GM12878 (cell line): ENCODE measurements around the gene PRSS50. TPM values are rescaled to one million over a fixed set of nuclear protein-coding genes. Genes with fewer than 3 reads are reported as not detected.

Experiments
- ATAC-seq: fragments of 200-7000 bp; cut with Tn5 transposase; 3 replicates; pipeline ENCODE4 v1.9.1; 2020; ENCODE audit warnings: mild to moderate bottlenecking, moderate library complexity
- BruUV-seq: library from RNA; stranded (reverse); fragments of 400-500 nt; replicated peaks from 2 replicates; lab custom pipeline; 2021; lab: Mats Ljungman, UMichigan
- CTCF ChIA-PET: fragments of 300-600 bp; sonication (Branson Sonifier 250); formaldehyde crosslinking; extraction: SDS; loops from one replicate; lab custom pipeline; 2021; ENCODE audit warnings: inconsistent platforms; lab: Yijun Ruan, JAX
- POLR2A ChIA-PET: fragments of 350-600 bp; formaldehyde crosslinking; extraction: SDS; loops from one replicate; lab custom pipeline; 2021; ENCODE audit warnings: inconsistent platforms; lab: Charles Lee
- RAD21 ChIA-PET: fragments of 300-600 bp; sonication (Branson Sonifier 250); formaldehyde crosslinking; loops from one replicate; lab custom pipeline; 2023; ENCODE audit warnings: antibody characterized with exemption; ENCODE audit not compliant: unreplicated experiment; lab: Charles Lee
- SMC1A ChIA-PET: fragments of 300-600 bp; sonication (Branson Sonifier 250); formaldehyde crosslinking; loops from one replicate; lab custom pipeline; 2023; ENCODE audit not compliant: unreplicated experiment, uncharacterized antibody; lab: Charles Lee
- DNase-seq: peaks from one replicate; pipeline ENCODE4 v3.0.0-alpha.2; 2011; ENCODE audit warnings: low read depth, low spot score
- FAIRE-seq: peaks from 3 replicates; lab custom pipeline; 2011; peaks lifted over from hg19 to GRCh38; lab: Jason Lieb, UNC
- H2AFZ ChIP-seq: 2 replicates; pipeline ENCODE4 v1.6.0; 2011; ENCODE audit warnings: low read depth, low read length, control low read depth; ENCODE audit not compliant: control insufficient read depth
- H3K27ac ChIP-seq: 2 replicates; pipeline ENCODE4 v1.5.1; 2011; ENCODE audit warnings: control low read depth; ENCODE audit not compliant: control insufficient read depth, insufficient read depth
- H3K27me3 ChIP-seq, 2 experiments: replicated peaks in 1 of 2; 2 replicates each; pipeline versions ENCODE4 v1.6.0 to v1.6.1; 2011; ENCODE audit warnings: low read length in 1 of 2; ENCODE audit not compliant: control insufficient read depth in 2 of 2, insufficient read depth in 2 of 2
- H3K36me3 ChIP-seq, 2 experiments: 2 replicates each; pipeline ENCODE4 v1.5.1; 2011; ENCODE audit warnings: low read length in 1 of 2; ENCODE audit not compliant: control insufficient read depth in 2 of 2, insufficient read depth in 2 of 2
- H3K4me1 ChIP-seq: 2 replicates; pipeline ENCODE4 v1.6.1; 2011; ENCODE audit warnings: mild to moderate bottlenecking, low read length, moderate library complexity, mixed read lengths; ENCODE audit not compliant: control insufficient read depth, insufficient read depth
- H3K4me2 ChIP-seq: 2 replicates; pipeline ENCODE4 v1.6.0; 2011; ENCODE audit warnings: control low read depth; ENCODE audit not compliant: control insufficient read depth, insufficient read depth
- H3K4me3 ChIP-seq: fragments of 200-600 bp; sonication (generic); 2 replicates; pipeline ENCODE4 v1.5.1; 2016
- H3K79me2 ChIP-seq: 2 replicates; pipeline ENCODE4 v1.6.0; 2011; ENCODE audit warnings: low read length; ENCODE audit not compliant: control insufficient read depth, insufficient read depth
- H3K9ac ChIP-seq: 2 replicates; pipeline ENCODE4 v1.8.0; 2011; ENCODE audit warnings: low read length, control low read depth, mixed read lengths; ENCODE audit not compliant: control insufficient read depth, insufficient read depth
- H3K9me3 ChIP-seq: replicated peaks from 3 replicates; pipeline ENCODE4 v1.5.1; 2011; ENCODE audit warnings: mild to moderate bottlenecking, low read length; ENCODE audit not compliant: control insufficient read depth, insufficient read depth
- H4K20me1 ChIP-seq: 2 replicates; pipeline ENCODE4 v1.6.0; 2011; ENCODE audit not compliant: control insufficient read depth, insufficient read depth
- BRCA1 ChIP-seq: IDR thresholded peaks from 2 replicates; pipeline ENCODE4 v1.6.1; 2011; ENCODE audit warnings: low read depth, low read length, improper control_type of control experiment
- E4F1 ChIP-seq: fragments of 450-650 bp; IDR thresholded peaks from 2 replicates; pipeline ENCODE4 v1.6.1; 2018; ENCODE audit warnings: borderline replicate concordance, mild to moderate bottlenecking; ENCODE audit not compliant: partially characterized antibody
- IKZF2 ChIP-seq, 2 experiments: fragments of 450-650 bp; IDR thresholded peaks; 2 replicates each; pipeline ENCODE4 v1.6.1; 2017; ENCODE audit warnings: mild to moderate bottlenecking in 2 of 2, moderate library complexity in 2 of 2
- PAX8 ChIP-seq: fragments of 450-650 bp; IDR thresholded peaks from 2 replicates; pipeline ENCODE4 v1.6.1; 2017; ENCODE audit warnings: mild to moderate bottlenecking, moderate library complexity
- PBX3 ChIP-seq: IDR thresholded peaks from 2 replicates; pipeline ENCODE4 v1.6.1; 2011; ENCODE audit warnings: mild to moderate bottlenecking, low read depth, low read length, moderate library complexity; ENCODE audit not compliant: insufficient replicate concordance
- WGBS: methylation state at CpG from one replicate; pipeline ENCODE4 v1.1.6; 2016; ENCODE audit warnings: low lambda C conversion rate; ENCODE audit not compliant: insufficient replicate concordance, insufficient coverage; ENCODE audit errors: missing lambda C conversion rate; 5-methylcytosine and 5-hydroxymethylcytosine counted together
- in situ Hi-C: fragments of 300-500 bp; cut with MboI; formaldehyde crosslinking; loops from 9 replicates; pipeline ENCODE4 v1.14.3; 2018; ENCODE audit warnings: mixed read lengths
- intact Hi-C: fragments of 100-400 bp; cut with micrococcal nuclease; formaldehyde crosslinking; loops from one replicate; pipeline ENCODE4 v1.14.2; 2022; ENCODE audit not compliant: unreplicated experiment
- polyA plus RNA-seq, 11 experiments: library from polyadenylated mRNA; depleted of rRNA in 4 of 11; unstranded in 6 of 11; stranded (reverse) in 5 of 11; fragments of >200 nt; fragmentation: Nextera tagmentation in 4 of 11; fragmentation: Illumina TruSeq in 1 of 11; extraction: Ambion mirVana in 4 of 11; extraction: Trizol in 1 of 11; gene quantifications; 1 replicate in 1 of 11; 2 replicates in 10 of 11; pipeline versions ENCODE4 v1.2.1 to v1.2.3, GENCODE V29; 2011 to 2016; ENCODE audit warnings: inconsistent platforms in 2 of 11, missing spikeins in 2 of 11, low read depth in 1 of 11
- small RNA-seq: library from RNA; depleted of rRNA; stranded (forward); fragments of <200 nt; gene quantifications from one replicate; pipeline ENCODE3, GENCODE V24; 2014
- total RNA-seq, 4 experiments: library from RNA; depleted of rRNA in 3 of 4; stranded (reverse); fragments of >200 nt in 3 of 4; fragmentation: Illumina TruSeq in 1 of 4; extraction: Trizol in 1 of 4; gene quantifications; 2 replicates each; pipeline versions ENCODE4 v1.2.1 to v1.2.3, GENCODE V29; 2013 to 2021

PRSS50 gene
- total and polyA plus RNA-seq, 10 of the 15 experiments (the other 5 are each of a cell fraction or from before 2014, with no cell fraction given), result 0.05 TPM; not detected in 9

GRCh38 chr3:46662771-46663551, 54.7 kb downstream of the PRSS50 start:
- no peak for FAIRE-seq
- in situ Hi-C loops (no loop called here), intact Hi-C loops (no loop called here)
- Histone ChIP-seq H3K9me3 (no peaks in the 10 kb centered on the region), H3K4me3 (no peak overlapping the region), H3K4me2 (no peak overlapping the region), H3K36me3 (no peaks in the 10 kb centered on the region), H3K4me1 (no peaks in the 10 kb centered on the region), H3K27me3 (peaks cover 3 to 5% of the 10 kb centered on the region in 2 experiments; a peak in 3 of 4 replicates), H3K9ac (no peak overlapping the region), H3K27ac (no peak overlapping the region), H2AFZ (no peak overlapping the region), H4K20me1 (no peaks in the 10 kb centered on the region; the same call in 1 of the 2 replicates), H3K79me2 (no peaks in the 10 kb centered on the region)
- ATAC-seq, result no peak
- 52% methylated on average over 17 of the region's 17 CpGs for WGBS
- ChIA-PET CTCF (interaction anchor here (1.8 kb wide), 1 partner anchor 175 kb away, joined by 4 read pairs; no protein-coding TSS in a partner anchor), RAD21 (interaction anchor here (1.1 kb wide), 1 partner anchor 175 kb away, joined by 3 read pairs; no protein-coding TSS in a partner anchor), POLR2A (no interaction called here), SMC1A (no interaction called here)
- TF ChIP-seq E4F1 (no peak), PAX8 (no peak), BRCA1 (no peak), PBX3 (no peak), IKZF2 (IDR thresholded peaks at IDR 0.05) (no peak)
- DNase-seq, result no peak
- no TSS peak for BruUV-seq

Small RNAs within 50 kb of the gene (small RNA-seq; reads per million reads assigned to genes)
- gene PRSS45, result not detected

Other genes with a start within 250 kb of the PRSS50 start
- gene RTP3, start 219.9 kb downstream of the PRSS50 start, total RNA-seq (2014; rRNA removed), result not detected in 2 replicates
- not detected in 2 replicates for gene RTP3, start 219.9 kb downstream of the PRSS50 start, total RNA-seq (2014; rRNA removed; fragmentation: Illumina TruSeq; extraction: Trizol)
- not detected in 2 replicates for gene RTP3, start 219.9 kb downstream of the PRSS50 start, total RNA-seq (2021)
- not detected in 2 replicates for gene RTP3, start 219.9 kb downstream of the PRSS50 start, polyA plus RNA-seq (2011; rRNA removed)
- gene RTP3, start 219.9 kb downstream of the PRSS50 start, polyA plus RNA-seq (2014; fragmentation: Illumina TruSeq; extraction: Trizol), result not detected in 2 replicates
- gene RTP3, start 219.9 kb downstream of the PRSS50 start, polyA plus RNA-seq (2014; fragmentation: Nextera tagmentation; extraction: Ambion mirVana), result under 1 TPM in 1 of 2 experiments, not detected in 1; 0.06 TPM
- gene RTP3, start 219.9 kb downstream of the PRSS50 start, polyA plus RNA-seq (2014; rRNA removed), result not detected in 2 replicates
- not detected for gene RTP3, start 219.9 kb downstream of the PRSS50 start, polyA plus RNA-seq (2016; fragmentation: Nextera tagmentation; extraction: Ambion mirVana)
- gene LRRC2, start 151.6 kb downstream of the PRSS50 start, total RNA-seq (2014; rRNA removed), result not detected in 2 replicates
- gene LRRC2, start 151.6 kb downstream of the PRSS50 start, total RNA-seq (2014; rRNA removed; fragmentation: Illumina TruSeq; extraction: Trizol), result not detected in 2 replicates
- gene LRRC2, start 151.6 kb downstream of the PRSS50 start, total RNA-seq (2021), result not detected in 2 replicates
- gene LRRC2, start 151.6 kb downstream of the PRSS50 start, polyA plus RNA-seq (2011; rRNA removed), result not detected in 2 replicates
- not detected in 2 replicates for gene LRRC2, start 151.6 kb downstream of the PRSS50 start, polyA plus RNA-seq (2014; fragmentation: Illumina TruSeq; extraction: Trizol)
- not detected for gene LRRC2, start 151.6 kb downstream of the PRSS50 start, polyA plus RNA-seq (2014; fragmentation: Nextera tagmentation; extraction: Ambion mirVana)
- not detected in 2 replicates for gene LRRC2, start 151.6 kb downstream of the PRSS50 start, polyA plus RNA-seq (2014; rRNA removed)
- gene LRRC2, start 151.6 kb downstream of the PRSS50 start, polyA plus RNA-seq (2016; fragmentation: Nextera tagmentation; extraction: Ambion mirVana), result not detected
- not detected in 2 replicates for gene FAM240A, start 105.3 kb downstream of the PRSS50 start, total RNA-seq (2014; rRNA removed)
- not detected in 2 replicates for gene FAM240A, start 105.3 kb downstream of the PRSS50 start, total RNA-seq (2014; rRNA removed; fragmentation: Illumina TruSeq; extraction: Trizol)
- gene FAM240A, start 105.3 kb downstream of the PRSS50 start, total RNA-seq (2021), result not detected in 2 replicates
- not detected in 2 replicates for gene FAM240A, start 105.3 kb downstream of the PRSS50 start, polyA plus RNA-seq (2011; rRNA removed)
- not detected in 2 replicates for gene FAM240A, start 105.3 kb downstream of the PRSS50 start, polyA plus RNA-seq (2014; fragmentation: Illumina TruSeq; extraction: Trizol)
- not detected for gene FAM240A, start 105.3 kb downstream of the PRSS50 start, polyA plus RNA-seq (2014; fragmentation: Nextera tagmentation; extraction: Ambion mirVana)
- not detected in 2 replicates for gene FAM240A, start 105.3 kb downstream of the PRSS50 start, polyA plus RNA-seq (2014; rRNA removed)
- not detected for gene FAM240A, start 105.3 kb downstream of the PRSS50 start, polyA plus RNA-seq (2016; fragmentation: Nextera tagmentation; extraction: Ambion mirVana)
- not detected in 2 replicates for gene ALS2CL, start 24.2 kb downstream of the PRSS50 start, total RNA-seq (2014; rRNA removed)
- gene ALS2CL, start 24.2 kb downstream of the PRSS50 start, total RNA-seq (2014; rRNA removed; fragmentation: Illumina TruSeq; extraction: Trizol), result not detected in 2 replicates
- gene ALS2CL, start 24.2 kb downstream of the PRSS50 start, total RNA-seq (2021), result 0.05 and 0.19 TPM in 2 replicates
- 0.01 TPM in 1 of 2 replicates, not detected in the other for gene ALS2CL, start 24.2 kb downstream of the PRSS50 start, polyA plus RNA-seq (2011; rRNA removed)
- not detected in 2 replicates for gene ALS2CL, start 24.2 kb downstream of the PRSS50 start, polyA plus RNA-seq (2014; fragmentation: Illumina TruSeq; extraction: Trizol)
- gene ALS2CL, start 24.2 kb downstream of the PRSS50 start, polyA plus RNA-seq (2014; fragmentation: Nextera tagmentation; extraction: Ambion mirVana), result not detected
- gene ALS2CL, start 24.2 kb downstream of the PRSS50 start, polyA plus RNA-seq (2014; rRNA removed), result not detected in 2 replicates
- gene ALS2CL, start 24.2 kb downstream of the PRSS50 start, polyA plus RNA-seq (2016; fragmentation: Nextera tagmentation; extraction: Ambion mirVana), result not detected
- not detected in 2 replicates for gene TMIE, start 16.5 kb downstream of the PRSS50 start, total RNA-seq (2014; rRNA removed)
- gene TMIE, start 16.5 kb downstream of the PRSS50 start, total RNA-seq (2014; rRNA removed; fragmentation: Illumina TruSeq; extraction: Trizol), result not detected in 2 replicates
- not detected in 2 replicates for gene TMIE, start 16.5 kb downstream of the PRSS50 start, total RNA-seq (2021)
- gene TMIE, start 16.5 kb downstream of the PRSS50 start, polyA plus RNA-seq (2011; rRNA removed), result not detected in 2 replicates
- not detected in 2 replicates for gene TMIE, start 16.5 kb downstream of the PRSS50 start, polyA plus RNA-seq (2014; fragmentation: Illumina TruSeq; extraction: Trizol)
- not detected for gene TMIE, start 16.5 kb downstream of the PRSS50 start, polyA plus RNA-seq (2014; fragmentation: Nextera tagmentation; extraction: Ambion mirVana)
- not detected in 2 replicates for gene TMIE, start 16.5 kb downstream of the PRSS50 start, polyA plus RNA-seq (2014; rRNA removed)
- not detected for gene TMIE, start 16.5 kb downstream of the PRSS50 start, polyA plus RNA-seq (2016; fragmentation: Nextera tagmentation; extraction: Ambion mirVana)
- gene MYL3, start 145.6 kb upstream of the PRSS50 start, total RNA-seq (2014; rRNA removed), result not detected in 2 replicates
- gene MYL3, start 145.6 kb upstream of the PRSS50 start, total RNA-seq (2014; rRNA removed; fragmentation: Illumina TruSeq; extraction: Trizol), result not detected in 2 replicates
- not detected in 2 replicates for gene MYL3, start 145.6 kb upstream of the PRSS50 start, total RNA-seq (2021)
- not detected in 2 replicates for gene MYL3, start 145.6 kb upstream of the PRSS50 start, polyA plus RNA-seq (2011; rRNA removed)
- gene MYL3, start 145.6 kb upstream of the PRSS50 start, polyA plus RNA-seq (2014; fragmentation: Illumina TruSeq; extraction: Trizol), result not detected in 2 replicates
- not detected for gene MYL3, start 145.6 kb upstream of the PRSS50 start, polyA plus RNA-seq (2014; fragmentation: Nextera tagmentation; extraction: Ambion mirVana)
- gene MYL3, start 145.6 kb upstream of the PRSS50 start, polyA plus RNA-seq (2014; rRNA removed), result not detected in 2 replicates
- under 1 TPM in 1 of 2 experiments, not detected in 1; 0.40 TPM for gene MYL3, start 145.6 kb upstream of the PRSS50 start, polyA plus RNA-seq (2016; fragmentation: Nextera tagmentation; extraction: Ambion mirVana)
- gene PTH1R, start 159.9 kb upstream of the PRSS50 start, total RNA-seq (2014; rRNA removed), result not detected in 2 replicates
- gene PTH1R, start 159.9 kb upstream of the PRSS50 start, total RNA-seq (2014; rRNA removed; fragmentation: Illumina TruSeq; extraction: Trizol), result not detected in 2 replicates
- gene PTH1R, start 159.9 kb upstream of the PRSS50 start, total RNA-seq (2021), result not detected in 2 replicates
- not detected in 2 replicates for gene PTH1R, start 159.9 kb upstream of the PRSS50 start, polyA plus RNA-seq (2011; rRNA removed)
- not detected in 2 replicates for gene PTH1R, start 159.9 kb upstream of the PRSS50 start, polyA plus RNA-seq (2014; fragmentation: Illumina TruSeq; extraction: Trizol)
- gene PTH1R, start 159.9 kb upstream of the PRSS50 start, polyA plus RNA-seq (2014; fragmentation: Nextera tagmentation; extraction: Ambion mirVana), result not detected
- 0.20 TPM in 1 of 2 replicates, not detected in the other for gene PTH1R, start 159.9 kb upstream of the PRSS50 start, polyA plus RNA-seq (2014; rRNA removed)
- gene PTH1R, start 159.9 kb upstream of the PRSS50 start, polyA plus RNA-seq (2016; fragmentation: Nextera tagmentation; extraction: Ambion mirVana), result not detected